Suprapubic skin (tissue), 3 donors: ENCODE results near the gene MTX1.

Source experiments
- POLR2A ChIP-seq, 2 donors: fragments of 450-650 bp; IDR thresholded peaks; one replicate each; pipeline ENCODE4 v1.6.1; 2017; ENCODE audit warnings: antibody characterized with exemption in 2 of 2, mild to moderate bottlenecking in 2 of 2, moderate library complexity in 2 of 2
- TF ChIP-seq, protein P1 (sequence below), 2 donors: fragments of 200-600 bp in 1 of 2; fragments of 450-650 bp in 1 of 2; sonication (generic) in 1 of 2; IDR thresholded peaks; one replicate each; pipeline ENCODE4 v1.5.1; 2016 to 2019; ENCODE audit warnings: antibody characterized with exemption in 2 of 2, mild to moderate bottlenecking in 1 of 2, moderate library complexity in 1 of 2

DNA sequence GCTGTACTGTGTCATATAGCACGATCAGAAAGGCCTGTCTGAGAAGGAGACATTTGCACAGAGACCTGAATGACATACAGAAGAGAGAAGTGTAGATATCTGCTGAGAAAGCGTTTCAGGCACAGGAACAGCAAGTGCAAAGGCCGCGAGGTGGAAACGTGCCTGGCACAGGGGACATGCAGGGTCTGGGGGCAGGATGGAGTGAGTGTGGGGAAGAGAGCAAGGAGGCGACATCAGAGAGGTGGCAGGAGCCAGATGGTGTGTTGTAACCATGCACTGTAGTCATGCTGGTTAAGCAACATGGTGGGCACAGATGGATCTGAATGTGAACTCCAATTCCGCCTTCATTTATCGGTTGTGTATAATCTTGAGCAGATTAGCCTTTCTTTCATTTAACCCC lies 48.4 kb upstream of the MTX1 start:
- TF ChIP-seq, protein P1, sequence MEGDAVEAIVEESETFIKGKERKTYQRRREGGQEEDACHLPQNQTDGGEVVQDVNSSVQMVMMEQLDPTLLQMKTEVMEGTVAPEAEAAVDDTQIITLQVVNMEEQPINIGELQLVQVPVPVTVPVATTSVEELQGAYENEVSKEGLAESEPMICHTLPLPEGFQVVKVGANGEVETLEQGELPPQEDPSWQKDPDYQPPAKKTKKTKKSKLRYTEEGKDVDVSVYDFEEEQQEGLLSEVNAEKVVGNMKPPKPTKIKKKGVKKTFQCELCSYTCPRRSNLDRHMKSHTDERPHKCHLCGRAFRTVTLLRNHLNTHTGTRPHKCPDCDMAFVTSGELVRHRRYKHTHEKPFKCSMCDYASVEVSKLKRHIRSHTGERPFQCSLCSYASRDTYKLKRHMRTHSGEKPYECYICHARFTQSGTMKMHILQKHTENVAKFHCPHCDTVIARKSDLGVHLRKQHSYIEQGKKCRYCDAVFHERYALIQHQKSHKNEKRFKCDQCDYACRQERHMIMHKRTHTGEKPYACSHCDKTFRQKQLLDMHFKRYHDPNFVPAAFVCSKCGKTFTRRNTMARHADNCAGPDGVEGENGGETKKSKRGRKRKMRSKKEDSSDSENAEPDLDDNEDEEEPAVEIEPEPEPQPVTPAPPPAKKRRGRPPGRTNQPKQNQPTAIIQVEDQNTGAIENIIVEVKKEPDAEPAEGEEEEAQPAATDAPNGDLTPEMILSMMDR (IDR thresholded peaks at IDR 0.05), result no peak
- no peak for TF ChIP-seq POLR2A (IDR thresholded peaks at IDR 0.05)
